Skin of body (tissue), 2 donors: ENCODE results near the gene BEAN1. TPM values are rescaled to one million over a fixed set of nuclear protein-coding genes. Genes with fewer than 3 reads are reported as not detected.

Experiments used
- DNase-seq: peaks from one replicate; lab custom pipeline; 2025; lab: John Stamatoyannopoulos, UW
- total RNA-seq: library from RNA; depleted of rRNA; stranded (reverse); fragments of >200 nt; gene quantifications from one replicate; pipeline ENCODE4 v1.2.3, GENCODE V29; 2014

The BEAN1 gene
- total RNA-seq, 1 donor from 2014 or later = 2.5 TPM

DNA sequence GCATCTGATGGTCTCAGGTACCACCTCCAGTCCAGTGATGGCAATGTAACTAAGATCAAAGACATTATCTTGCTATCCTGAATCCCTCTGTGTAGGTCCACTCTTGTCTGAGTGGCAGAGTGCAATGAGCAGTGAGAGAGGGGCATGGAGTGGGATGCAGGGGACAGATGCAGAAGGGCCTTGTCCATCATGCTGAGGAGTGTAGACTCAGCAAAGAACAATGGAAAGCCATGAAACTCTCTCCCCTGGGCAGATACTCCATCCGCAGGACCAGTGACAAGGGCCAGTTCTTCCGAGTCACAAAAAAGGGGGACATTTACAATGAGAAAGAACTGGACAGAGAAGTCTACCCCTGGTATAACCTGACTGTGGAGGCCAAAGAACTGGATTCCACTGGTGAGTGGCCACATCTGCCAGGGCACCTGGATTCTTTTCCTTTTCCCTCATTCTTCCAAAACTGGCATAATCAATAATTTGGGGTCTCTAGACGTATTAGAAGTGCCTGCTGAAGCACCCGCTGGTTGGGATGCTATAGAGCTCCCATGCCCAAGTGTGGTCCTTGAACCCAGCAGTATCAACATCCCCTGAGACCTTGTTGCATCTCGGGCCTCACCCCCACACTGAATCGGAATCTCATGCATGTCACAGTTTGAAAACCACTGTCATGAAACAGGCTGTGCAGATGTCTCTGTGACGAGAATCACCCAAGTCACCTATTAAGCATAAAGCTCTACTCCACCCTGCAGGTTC, 31.1 kb upstream of the BEAN1 start:
- no peak for DNase-seq

DNA sequence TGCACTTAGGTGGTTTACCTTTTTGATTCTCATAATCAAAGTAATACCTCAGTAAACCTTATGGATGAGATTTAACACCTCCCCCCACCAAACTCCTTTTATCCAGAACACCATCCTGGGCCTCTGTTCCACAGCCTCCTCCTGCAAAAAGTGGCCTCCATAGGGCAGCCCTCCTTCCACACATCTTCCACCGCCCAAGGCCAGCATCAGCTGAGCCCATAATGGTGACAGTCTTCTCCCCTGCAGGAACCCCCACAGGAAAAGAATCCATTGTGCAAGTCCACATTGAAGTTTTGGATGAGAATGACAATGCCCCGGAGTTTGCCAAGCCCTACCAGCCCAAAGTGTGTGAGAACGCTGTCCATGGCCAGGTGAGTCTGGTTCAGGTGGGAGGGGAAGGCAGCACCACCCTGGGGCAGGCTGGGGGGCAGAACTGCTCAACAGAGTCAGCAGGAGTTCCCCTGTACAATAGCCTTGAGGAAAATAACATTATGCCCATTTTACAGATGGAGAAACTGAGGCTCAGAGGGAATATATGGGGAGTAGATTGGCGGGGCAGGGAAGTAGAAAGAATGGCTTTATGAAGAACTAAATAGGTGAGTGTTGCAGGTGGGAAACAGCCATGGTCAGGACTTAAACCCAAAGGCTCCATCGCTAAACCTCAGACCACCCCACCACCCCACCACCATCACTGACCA, 29.2 kb upstream of the BEAN1 start:
- no peak for DNase-seq

DNA sequence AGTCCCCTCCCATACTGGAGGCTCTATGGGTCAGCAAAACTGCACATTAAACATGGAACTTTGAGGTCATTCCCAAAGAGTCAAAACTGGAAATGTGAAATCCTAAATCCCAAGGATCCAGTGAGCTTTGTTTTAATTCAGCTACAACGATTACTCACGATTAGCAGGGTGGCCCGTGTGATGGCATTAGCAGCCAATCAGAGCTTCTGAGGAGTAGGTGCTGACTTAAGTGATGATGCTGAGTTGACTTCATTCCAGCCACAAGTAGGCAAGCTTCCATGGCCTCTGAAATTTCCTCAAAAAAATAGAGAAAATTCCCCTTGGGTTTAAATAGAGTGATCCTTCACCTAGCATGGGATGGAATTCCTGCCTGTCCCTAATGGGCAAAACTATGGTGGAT, 28.1 kb upstream of the BEAN1 start:
- DNase-seq = no peak

DNA sequence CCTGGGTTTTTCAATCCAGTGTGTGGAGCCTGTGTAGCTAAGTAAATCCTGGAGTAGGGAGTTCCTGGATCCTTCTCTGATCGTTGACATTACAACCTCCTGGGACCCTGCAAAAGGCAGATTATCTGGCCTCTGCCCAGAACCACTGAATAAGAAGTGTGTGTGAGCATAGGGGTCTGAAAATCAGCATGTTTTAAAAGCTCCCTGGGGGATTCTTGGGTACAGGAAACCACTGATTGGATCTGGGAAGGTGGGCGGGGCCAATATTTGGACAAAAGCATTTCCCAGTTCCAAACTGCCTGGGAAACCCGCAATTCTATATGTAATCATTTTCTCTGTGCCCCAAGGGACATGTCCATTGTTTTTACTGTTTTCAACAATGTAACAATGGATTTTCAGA, 27.2 kb upstream of the BEAN1 start:
- peak; percentile 56 for DNase-seq

DNA sequence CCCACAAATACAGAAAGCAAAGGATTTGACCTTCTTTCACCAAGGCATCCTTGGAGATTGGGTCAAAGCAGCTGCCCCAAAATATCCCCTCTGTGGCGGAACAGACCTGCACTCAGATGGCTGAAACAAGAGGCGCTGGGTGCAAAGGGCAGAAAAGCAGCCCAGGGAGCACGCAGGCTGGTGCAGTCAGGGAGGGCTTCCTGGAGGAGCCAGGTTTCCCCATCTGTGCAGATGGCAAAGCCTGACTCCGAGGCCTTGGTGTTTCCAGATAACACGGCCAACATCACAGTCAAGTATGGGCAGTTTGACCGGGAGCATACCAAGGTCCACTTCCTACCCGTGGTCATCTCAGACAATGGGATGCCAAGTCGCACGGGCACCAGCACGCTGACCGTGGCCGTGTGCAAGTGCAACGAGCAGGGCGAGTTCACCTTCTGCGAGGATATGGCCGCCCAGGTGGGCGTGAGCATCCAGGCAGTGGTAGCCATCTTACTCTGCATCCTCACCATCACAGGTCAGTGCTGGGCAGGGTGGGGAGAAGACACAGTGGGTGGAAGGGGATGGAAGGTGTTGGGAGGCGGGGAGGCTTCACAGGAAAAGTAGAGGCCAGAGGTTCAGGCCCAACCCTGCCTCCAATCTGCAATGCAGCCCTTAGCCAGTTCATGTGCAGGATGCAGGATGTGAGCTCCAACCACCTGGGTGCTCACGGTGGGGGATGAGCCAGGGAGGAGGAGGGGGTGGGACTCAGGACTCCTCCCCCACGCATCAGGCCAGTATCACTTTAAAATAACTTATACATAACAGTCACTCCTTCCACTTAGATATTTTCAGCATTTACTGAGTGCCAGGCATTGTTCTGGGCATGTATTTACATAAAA, 26.4 kb upstream of the BEAN1 start:
- no peak for DNase-seq

DNA sequence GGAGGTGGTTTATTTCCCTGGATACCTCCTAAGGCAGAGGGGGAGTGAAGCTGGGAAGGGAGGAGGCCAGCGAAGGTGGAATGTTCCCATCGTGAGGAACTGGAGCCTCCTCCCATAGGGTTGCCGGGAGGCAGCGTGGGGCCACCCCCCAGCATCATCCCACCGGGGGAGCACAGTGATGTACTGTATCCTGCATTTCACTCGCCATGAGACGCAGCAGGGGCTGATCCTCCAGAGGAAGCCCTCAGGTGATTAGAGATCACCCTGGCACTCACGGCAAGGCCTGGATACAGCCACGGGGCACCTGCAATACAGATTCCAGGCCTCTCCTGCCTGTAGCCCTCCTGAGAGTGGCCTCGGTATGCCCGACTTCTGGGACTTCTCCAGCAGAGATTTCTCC, 25.5 kb upstream of the BEAN1 start:
- DNase-seq = no peak

DNA sequence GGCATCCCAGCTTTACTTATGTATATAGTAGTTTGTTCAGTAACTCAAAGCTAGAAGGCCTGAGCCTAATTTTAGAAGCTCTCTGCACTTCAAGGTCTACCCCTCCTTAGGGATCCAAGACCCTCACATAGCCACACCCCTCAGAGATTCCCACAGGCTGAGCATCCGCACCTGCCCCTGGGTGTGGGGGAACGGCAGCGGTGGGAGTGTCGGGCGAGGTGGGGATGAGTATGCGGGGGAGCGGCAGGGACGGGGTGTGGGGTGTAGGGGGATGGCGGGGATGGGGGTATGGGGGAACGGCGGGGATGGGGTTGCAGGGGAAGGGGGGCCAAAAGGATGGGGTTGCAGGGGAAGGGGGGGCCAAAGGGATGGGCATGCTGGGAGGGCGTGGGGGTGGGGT, 24.9 kb upstream of the BEAN1 start:
- DNase-seq = no peak

DNA sequence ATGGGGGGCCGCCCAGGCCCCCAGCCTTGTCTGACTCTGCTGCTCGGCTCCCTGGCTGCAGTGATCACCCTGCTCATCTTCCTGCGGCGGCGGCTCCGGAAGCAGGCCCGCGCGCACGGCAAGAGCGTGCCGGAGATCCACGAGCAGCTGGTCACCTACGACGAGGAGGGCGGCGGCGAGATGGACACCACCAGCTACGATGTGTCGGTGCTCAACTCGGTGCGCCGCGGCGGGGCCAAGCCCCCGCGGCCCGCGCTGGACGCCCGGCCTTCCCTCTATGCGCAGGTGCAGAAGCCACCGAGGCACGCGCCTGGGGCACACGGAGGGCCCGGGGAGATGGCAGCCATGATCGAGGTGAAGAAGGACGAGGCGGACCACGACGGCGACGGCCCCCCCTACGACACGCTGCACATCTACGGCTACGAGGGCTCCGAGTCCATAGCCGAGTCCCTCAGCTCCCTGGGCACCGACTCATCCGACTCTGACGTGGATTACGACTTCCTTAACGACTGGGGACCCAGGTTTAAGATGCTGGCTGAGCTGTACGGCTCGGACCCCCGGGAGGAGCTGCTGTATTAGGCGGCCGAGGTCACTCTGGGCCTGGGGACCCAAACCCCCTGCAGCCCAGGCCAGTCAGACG, 24.4 kb upstream of the BEAN1 start:
- no peak for DNase-seq

DNA sequence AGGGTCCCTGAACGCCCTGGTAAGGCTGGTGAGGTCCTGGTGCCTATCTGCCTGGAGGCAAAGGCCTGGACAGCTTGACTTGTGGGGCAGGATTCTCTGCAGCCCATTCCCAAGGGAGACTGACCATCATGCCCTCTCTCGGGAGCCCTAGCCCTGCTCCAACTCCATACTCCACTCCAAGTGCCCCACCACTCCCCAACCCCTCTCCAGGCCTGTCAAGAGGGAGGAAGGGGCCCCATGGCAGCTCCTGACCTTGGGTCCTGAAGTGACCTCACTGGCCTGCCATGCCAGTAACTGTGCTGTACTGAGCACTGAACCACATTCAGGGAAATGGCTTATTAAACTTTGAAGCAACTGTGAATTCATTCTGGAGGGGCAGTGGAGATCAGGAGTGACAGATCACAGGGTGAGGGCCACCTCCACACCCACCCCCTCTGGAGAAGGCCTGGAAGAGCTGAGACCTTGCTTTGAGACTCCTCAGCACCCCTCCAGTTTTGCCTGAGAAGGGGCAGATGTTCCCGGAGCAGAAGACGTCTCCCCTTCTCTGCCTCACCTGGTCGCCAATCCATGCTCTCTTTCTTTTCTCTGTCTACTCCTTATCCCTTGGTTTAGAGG, 23.5 kb upstream of the BEAN1 start:
- no peak for DNase-seq

DNA sequence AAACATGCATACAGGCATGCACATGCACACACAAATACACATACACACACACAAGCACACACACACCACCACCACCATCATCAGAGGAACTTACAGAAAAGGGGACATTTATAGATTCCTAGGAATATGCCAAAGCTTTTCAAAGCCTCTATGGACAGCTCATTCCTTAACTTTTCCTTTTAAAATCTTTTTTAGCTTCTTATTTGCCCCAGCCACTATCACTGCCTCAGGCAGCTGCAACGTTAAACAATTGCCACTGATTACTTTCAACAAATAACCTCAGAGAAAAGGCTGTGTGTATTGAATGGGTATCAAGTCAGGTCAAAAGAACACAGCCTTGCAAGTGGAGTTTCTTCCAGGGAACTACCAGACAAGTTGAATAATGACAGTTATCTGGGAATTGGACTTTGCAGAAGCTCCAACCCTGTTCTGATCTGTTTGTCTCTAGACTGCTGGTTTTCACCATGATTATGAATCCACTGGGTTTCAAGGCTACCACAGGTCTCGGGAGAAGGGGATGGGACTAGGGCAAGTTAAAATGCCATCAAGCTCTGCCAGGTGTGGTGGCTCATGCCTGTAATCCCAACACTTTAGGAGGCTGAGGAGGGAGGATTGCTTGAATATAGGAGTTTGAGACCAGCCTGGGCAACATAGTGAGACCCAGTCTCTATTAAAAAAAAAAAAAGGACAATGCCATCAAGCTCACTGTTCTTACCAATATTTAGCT, 21.9 kb upstream of the BEAN1 start:
- no peak for DNase-seq

DNA sequence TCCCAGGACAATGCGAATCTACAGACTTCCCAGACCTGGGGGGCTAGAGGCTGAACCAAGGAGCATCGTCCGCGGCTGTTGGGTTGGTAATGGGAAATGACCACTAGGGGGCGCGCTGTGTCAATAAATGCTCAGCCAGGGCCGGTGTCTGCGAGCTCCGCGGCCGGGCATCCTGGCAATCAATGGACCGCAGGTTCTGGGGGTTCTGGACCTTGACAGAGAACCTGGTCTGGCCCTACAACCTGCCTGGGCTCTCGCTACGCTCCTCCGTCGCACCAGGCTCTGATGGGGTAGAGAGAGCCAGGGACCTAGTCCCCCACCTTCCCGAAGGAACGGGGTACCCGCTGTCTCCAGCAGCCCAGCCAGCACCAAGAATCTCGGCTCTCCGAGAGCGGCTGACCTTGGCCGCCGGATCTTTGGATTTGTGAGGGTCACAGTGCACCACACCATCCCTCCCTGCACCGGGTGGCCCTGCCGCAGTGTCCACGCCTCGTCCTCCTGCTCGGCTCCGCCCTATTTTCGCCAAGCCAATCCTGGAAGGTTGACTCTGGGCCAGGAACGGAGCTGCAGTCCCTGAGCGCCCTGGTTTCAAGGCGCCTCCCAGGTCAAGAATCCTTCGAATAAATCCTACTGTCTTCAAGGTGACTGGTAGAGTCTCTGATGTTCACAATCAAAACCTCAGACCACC, 20.4 kb upstream of the BEAN1 start:
- DNase-seq = peak; percentile 44

DNA sequence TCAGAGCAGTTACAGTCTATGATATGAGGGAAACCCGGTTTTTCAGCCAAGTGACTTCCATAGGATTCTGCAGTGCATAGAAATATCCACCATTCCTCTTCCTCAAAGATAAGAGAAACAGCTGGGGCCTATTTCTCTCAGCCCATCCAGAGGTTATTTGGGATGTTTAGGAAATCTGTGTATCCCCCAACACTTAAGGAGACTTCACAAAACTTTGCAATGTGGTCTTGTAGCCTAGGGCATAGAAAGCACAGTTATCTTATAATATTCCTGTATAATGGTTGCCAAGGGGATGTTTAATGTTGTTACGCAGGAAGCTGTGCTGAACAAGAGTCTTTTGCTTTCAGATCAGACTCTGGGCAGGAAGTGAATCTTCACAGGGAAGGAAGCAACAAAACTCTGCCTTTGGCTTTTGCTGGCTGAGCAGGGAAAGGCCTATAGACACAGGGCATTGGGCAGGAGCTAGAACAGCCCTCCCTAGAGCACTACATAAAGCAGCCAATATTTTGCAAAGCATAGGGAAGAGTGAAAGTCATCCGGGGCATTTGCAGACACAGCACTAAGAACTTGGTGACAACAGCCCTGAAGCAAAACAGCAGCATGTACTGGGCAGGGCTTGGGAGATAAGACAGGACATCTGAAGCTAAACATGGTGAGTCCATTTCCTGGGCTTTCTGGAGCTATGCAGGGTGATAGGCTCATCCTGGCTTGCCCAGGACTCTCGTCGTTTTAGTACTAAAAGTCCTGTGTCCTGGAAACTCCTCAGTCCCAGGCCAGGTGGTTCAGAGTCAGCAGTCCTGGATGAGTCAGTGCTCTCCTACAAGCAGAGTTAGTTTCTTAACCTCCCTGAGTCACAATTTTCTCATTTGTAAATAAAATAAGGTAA, 18.7 kb upstream of the BEAN1 start:
- DNase-seq = peak; percentile 59

DNA sequence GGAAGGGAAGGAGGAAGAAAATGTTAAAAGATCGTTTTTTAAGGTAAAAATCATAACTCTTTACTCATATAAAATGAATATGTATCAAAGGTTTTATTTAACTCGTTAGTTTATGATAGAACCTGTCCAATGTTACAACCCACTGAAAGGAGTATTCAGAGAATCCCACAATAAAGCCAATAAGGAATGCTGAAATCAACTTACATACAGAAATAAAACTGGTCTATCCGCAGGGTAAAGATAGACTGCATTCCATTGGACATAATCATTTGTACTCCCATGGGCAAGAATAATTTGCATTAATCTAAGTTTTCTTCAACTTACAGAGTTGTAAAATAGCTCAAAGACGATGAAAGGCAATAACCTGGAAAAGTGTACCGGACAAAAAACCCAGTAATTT, 17.9 kb upstream of the BEAN1 start:
- DNase-seq = no peak

DNA sequence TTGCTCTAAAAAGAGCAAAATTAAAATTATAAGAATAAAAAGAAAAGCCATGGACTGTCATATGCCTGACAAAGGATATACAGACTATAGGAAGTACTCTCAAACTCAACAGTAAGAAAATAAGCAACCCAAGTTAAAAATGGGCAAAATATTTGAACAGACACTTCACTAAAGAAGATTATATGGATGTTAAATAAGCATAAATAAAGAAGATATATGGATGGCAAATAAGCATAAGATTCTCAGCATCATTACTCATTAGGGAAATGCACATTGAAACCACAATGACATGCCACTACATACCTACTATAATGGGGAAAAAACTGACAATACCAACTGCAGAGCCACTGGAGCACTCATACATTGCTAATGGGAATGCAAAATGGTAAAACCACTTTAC, 14.9 kb upstream of the BEAN1 start:
- DNase-seq = no peak

DNA sequence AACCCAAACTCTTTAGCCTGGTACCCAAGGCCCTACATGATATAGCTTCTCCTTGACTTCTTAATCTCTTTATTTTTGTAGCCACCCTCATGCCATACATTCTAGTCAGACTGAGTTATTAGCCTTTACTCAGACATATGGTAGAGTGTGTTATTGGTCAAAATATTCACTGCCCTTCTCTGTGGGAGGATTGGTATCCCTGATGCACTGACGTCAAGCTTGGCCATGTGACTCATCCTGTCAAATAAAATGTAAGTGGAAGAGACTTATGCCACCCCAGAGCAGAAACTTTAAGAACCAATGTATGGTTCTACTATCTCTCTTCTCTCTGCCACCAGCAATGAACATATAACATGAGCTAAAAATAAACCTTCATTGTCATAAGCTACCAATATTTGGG, 12.2 kb upstream of the BEAN1 start:
- no peak for DNase-seq

DNA sequence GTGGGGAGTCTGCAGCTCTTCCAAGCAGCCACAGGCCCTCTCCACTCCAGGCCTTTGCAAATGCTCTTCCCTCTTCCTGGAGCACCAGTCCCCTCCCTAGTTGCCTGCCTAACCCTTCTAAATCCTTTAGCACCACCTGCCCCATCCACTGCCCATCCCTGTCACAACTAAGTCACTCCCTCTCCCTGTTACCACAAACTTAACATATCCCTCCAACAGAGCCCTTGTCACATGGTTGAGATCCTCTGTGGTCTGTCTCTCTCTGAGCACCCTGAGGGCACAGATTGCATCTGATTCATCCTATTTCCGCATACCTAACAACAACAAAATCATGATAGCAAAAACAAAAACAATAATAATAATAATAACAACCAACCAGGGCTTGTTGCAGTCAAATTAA, 11.0 kb upstream of the BEAN1 start:
- no peak for DNase-seq

DNA sequence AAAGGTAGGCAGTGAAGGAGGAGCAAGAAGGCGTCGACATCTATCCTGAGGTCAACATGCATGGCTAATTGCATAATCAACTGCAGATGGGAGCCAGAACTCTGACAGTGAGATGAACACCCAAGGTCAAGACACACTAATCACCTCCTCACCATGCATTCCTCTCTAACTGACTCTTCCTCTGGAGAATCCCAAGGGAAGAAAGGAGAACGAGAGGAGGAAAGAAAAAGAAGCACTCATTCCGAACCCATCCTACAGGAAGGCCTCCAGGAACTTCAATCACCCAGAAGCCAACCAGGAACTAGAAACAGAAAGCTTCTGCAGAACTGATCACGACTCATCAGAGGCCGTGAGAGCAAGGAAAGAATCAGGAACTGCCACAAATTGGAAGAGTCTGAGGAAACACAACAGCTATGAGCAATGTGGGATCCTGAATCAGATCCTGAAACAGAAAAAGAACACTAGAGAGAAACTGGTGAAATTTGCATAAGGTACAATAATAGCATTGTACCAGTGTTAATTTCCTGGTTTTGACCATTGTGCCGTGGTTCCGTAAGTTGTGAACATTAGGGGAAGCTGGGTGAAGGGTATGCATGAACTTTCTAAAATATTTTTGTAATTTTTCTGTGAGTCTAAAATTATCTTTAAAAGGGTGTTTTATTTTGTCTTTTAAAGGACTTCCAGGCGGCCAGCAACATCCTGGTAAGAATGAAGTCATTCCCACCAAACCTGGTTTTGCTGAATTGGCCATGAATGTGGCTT, 10.0 kb upstream of the BEAN1 start:
- no peak for DNase-seq
